Left lung (tissue), 14 donors: ENCODE results near the gene PCDHB10. TPM values are rescaled to one million over a fixed set of nuclear protein-coding genes. Genes with fewer than 3 reads are reported as not detected.
"Not testable (repeated sequence)": the region's sequence is repeated elsewhere in the genome, so short reads cannot be mapped to it uniquely, and the experiment has no call there.

ENCODE experiments used
- ATAC-seq: fragments of 200-7000 bp; cut with Tn5 transposase; one replicate; pipeline ENCODE4 v1.9.1; 2020; ENCODE audit warnings: moderate library complexity
- DNase-seq, 4 donors: peaks; one replicate each; pipeline ENCODE4 v3.0.0-alpha.2; 2013 to 2020
- H3K27ac ChIP-seq, 2 donors: fragments of 200-600 bp; sonication (generic) in 1 of 2; one replicate each; pipeline versions ENCODE4 v1.5.0 to v1.8.0; 2020 to 2021
- H3K27me3 ChIP-seq, 2 donors: fragments of 200-600 bp; sonication (generic) in 1 of 2; one replicate each; pipeline versions ENCODE4 v1.5.0 to v1.8.0; 2020 to 2021
- H3K36me3 ChIP-seq, 2 donors: fragments of 200-600 bp; sonication (generic) in 1 of 2; one replicate each; pipeline versions ENCODE4 v1.5.0 to v1.8.0; 2020 to 2021
- H3K4me1 ChIP-seq, 2 donors: fragments of 200-600 bp; one replicate each; pipeline ENCODE4 v1.8.0; 2021
- H3K4me3 ChIP-seq, 2 donors: fragments of 200-600 bp; sonication (generic) in 1 of 2; one replicate each; pipeline versions ENCODE4 v1.5.0 to v1.8.0; 2020 to 2021; ENCODE audit warnings: mild to moderate bottlenecking in 1 of 2
- H3K9me3 ChIP-seq, 2 donors: fragments of 200-600 bp; sonication (generic) in 1 of 2; one replicate each; pipeline versions ENCODE4 v1.5.0 to v1.8.0; 2020 to 2021
- CTCF ChIP-seq, 2 donors: fragments of 200-600 bp; sonication (generic) in 1 of 2; IDR thresholded peaks; one replicate each; pipeline versions ENCODE4 v1.5.0 to v1.8.0; 2021; ENCODE audit warnings: antibody characterized with exemption in 2 of 2
- intact Hi-C, 2 donors: fragments of 100-400 bp; cut with DNase I; formaldehyde crosslinking; loops; one replicate each; pipeline versions ENCODE4 v1.11.2 to v1.14.2; 2022
- long read RNA-seq, 12 donors: library from polyadenylated mRNA in 2 of 12; unstranded in 2 of 12; transcript quantifications; one replicate each; pipeline ENCODE4 v2.0.0 and lab custom pipeline, GENCODE V29; 2019 to 2026
- polyA plus RNA-seq, 6 donors: library from polyadenylated mRNA; unstranded; fragments of 120-200 nt; gene quantifications; one replicate each; pipeline ENCODE4 v1.2.1, GENCODE V29; 2013; ENCODE audit not compliant: insufficient read length in 6 of 6
- total RNA-seq, 2 donors: library from RNA; stranded (reverse); fragmentation: NEBNext Ultra II Directional; extraction: Animal tissue kit (Norgen Biotek cat#: 25700); gene quantifications; one replicate each; pipeline ENCODE4 v1.2.1, GENCODE V29; 2021
- donor health status: DM: no; HTN: yes; CAD: no.
- donor health status: DM: no; HTN: no; CAD: no.

Gene PCDHB10
- total RNA-seq: 1 to 10 TPM; 1.5 to 2.0 TPM
- polyA plus RNA-seq: 1 to 10 TPM; 5.8 to 6.9 (median 6.2) TPM
- long read RNA-seq, donor 1, partial matches to known transcripts: 0 of 4 reads
- long read RNA-seq, donor 1, other reads (novel, unspliced or antisense): 0 of 4 reads
- long read RNA-seq, donor 2, transcript PCDHB10-201 (1 exons, 3,290 nt): major isoform, 12 of 12 reads
- long read RNA-seq, donor 2, partial matches to known transcripts: 0 of 12 reads
- long read RNA-seq, donor 2, other reads (novel, unspliced or antisense): 0 of 12 reads
- long read RNA-seq, donor 3, transcript PCDHB10-201 (1 exons, 3,290 nt): major isoform, 5 of 5 reads
- long read RNA-seq, donor 3, partial matches to known transcripts: 0 of 5 reads
- long read RNA-seq, donor 3, other reads (novel, unspliced or antisense): 0 of 5 reads
- long read RNA-seq, donor 4: 0 reads
- long read RNA-seq, donor 5, partial matches to known transcripts: 0 of 4 reads
- long read RNA-seq, donor 5, other reads (novel, unspliced or antisense): 0 of 4 reads
- long read RNA-seq, donor 6, transcript PCDHB10-201 (1 exons, 3,290 nt): major isoform, 5 of 5 reads
- long read RNA-seq, donor 6, partial matches to known transcripts: 0 of 5 reads
- long read RNA-seq, donor 6, other reads (novel, unspliced or antisense): 0 of 5 reads
- long read RNA-seq, donor 7, partial matches to known transcripts: 0 of 3 reads
- long read RNA-seq, donor 7, other reads (novel, unspliced or antisense): 0 of 3 reads
- long read RNA-seq, donor 8, transcript PCDHB10-201 (1 exons, 3,290 nt): major isoform, 9 of 9 reads
- long read RNA-seq, donor 8, partial matches to known transcripts: 0 of 9 reads
- long read RNA-seq, donor 8, other reads (novel, unspliced or antisense): 0 of 9 reads
- long read RNA-seq, donor 9: 0 reads
- long read RNA-seq, donor 10: 0 reads
- long read RNA-seq, donor 11, transcript PCDHB10-201 (1 exons, 3,290 nt): major isoform, 15 of 15 reads
- long read RNA-seq, donor 11, partial matches to known transcripts: 0 of 15 reads
- long read RNA-seq, donor 11, other reads (novel, unspliced or antisense): 0 of 15 reads
- long read RNA-seq, donor 12, transcript PCDHB10-201 (1 exons, 3,290 nt): major isoform, 9 of 9 reads
- long read RNA-seq, donor 12, partial matches to known transcripts: 0 of 9 reads
- long read RNA-seq, donor 12, other reads (novel, unspliced or antisense): 0 of 9 reads

- Histone ChIP-seq H3K9me3 (peaks cover 0 to 72% of the 10 kb centered on the region in 2 donors), H3K27ac (no peak within 1 kb of the TSS), H3K27me3 (peaks cover 3 to 38% of the 10 kb centered on the region in 2 donors), H3K4me3 (no peak within 1 kb of the TSS), H3K4me1 (no peaks in the 10 kb centered on the region), H3K36me3 (no peaks in the 10 kb centered on the region)
- no peak for ATAC-seq
- intact Hi-C loops: no loop called here
- peak in 1 of 4 donors; percentile 29 for DNase-seq
- TF ChIP-seq CTCF (IDR thresholded peaks at IDR 0.05): peak in 1 of 2 donors; percentile 13
These were observed at the start of gene PCDHB10 for GRCh38 chr5:141192110-141192725. PCDHB10 (plus strand) TSS chr5:141192353; CDS start chr5:141192553, 200 bp downstream.

GRCh38 chr5:141149812-141150211 is 42.3 kb upstream of the PCDHB10 start, which contains the start of gene PCDHB6:
PCDHB6 (plus strand) TSS chr5:141150057; CDS start chr5:141150258, 201 bp downstream.
- no peak for TF ChIP-seq CTCF (IDR thresholded peaks at IDR 0.05)
- no peak within 1 kb of the TSS for H3K27ac ChIP-seq
- peaks cover 0 to 19% of the 10 kb centered on the region in 2 donors for H3K27me3 ChIP-seq
- ATAC-seq (no peak), DNase-seq (peak in 1 of 4 donors; percentile 10)
- no peaks in the 10 kb centered on the region for H3K4me1 ChIP-seq
- intact Hi-C loops: no loop called here
- peaks cover 0 to 64% of the 10 kb centered on the region in 2 donors for H3K9me3 ChIP-seq
- no peak within 1 kb of the TSS for H3K4me3 ChIP-seq
- no peaks in the 10 kb centered on the region for H3K36me3 ChIP-seq

- H3K27ac ChIP-seq: no peak overlapping the region
- no peak overlapping the region for H3K4me3 ChIP-seq
- H3K27me3 ChIP-seq: peaks cover 0 to 19% of the 10 kb centered on the region in 2 donors
- no peaks in the 10 kb centered on the region for H3K36me3 ChIP-seq
- intact Hi-C loops: no loop called here
- DNase-seq (no peak), ATAC-seq (no peak)
- H3K9me3 ChIP-seq: peaks cover 0 to 67% of the 10 kb centered on the region in 2 donors
- no peaks in the 10 kb centered on the region for H3K4me1 ChIP-seq
- TF ChIP-seq CTCF (IDR thresholded peaks at IDR 0.05): no peak
These were observed 41.7 kb upstream of the PCDHB10 start for GRCh38 chr5:141150224-141150992.

- H3K27me3 ChIP-seq: peaks cover 0 to 24% of the 10 kb centered on the region in 2 donors
- no peaks in the 10 kb centered on the region for H3K36me3 ChIP-seq
- H3K27ac ChIP-seq: no peak overlapping the region
- no peak for TF ChIP-seq CTCF (IDR thresholded peaks at IDR 0.05)
- H3K4me3 ChIP-seq: no peak overlapping the region
- peaks cover 0 to 72% of the 10 kb centered on the region in 2 donors for H3K9me3 ChIP-seq
- DNase-seq: no peak
- no peak for ATAC-seq
- intact Hi-C loops: no loop called here
- H3K4me1 ChIP-seq: no peaks in the 10 kb centered on the region
These were observed 41.2 kb upstream of the PCDHB10 start for GRCh38 chr5:141150993-141151325.

- not testable (repeated sequence) for DNase-seq
These were observed 40.5 kb upstream of the PCDHB10 start for GRCh38 chr5:141151632-141152031.

GRCh38 chr5:141152096-141152495 is 40.1 kb upstream of the PCDHB10 start:
- intact Hi-C loops, H3K4me1 ChIP-seq, H3K4me3 ChIP-seq, ATAC-seq, DNase-seq, H3K27ac ChIP-seq, H3K36me3 ChIP-seq: not testable (repeated sequence)
- H3K27me3 ChIP-seq: peaks cover 0 to 36% of the 10 kb centered on the region in 2 donors
- H3K9me3 ChIP-seq: peaks cover 0 to 83% of the 10 kb centered on the region in 2 donors

More at GRCh38 chr5:141151632-141152031, 40.5 kb upstream of the PCDHB10 start:
- H3K27ac ChIP-seq, intact Hi-C loops, H3K36me3 ChIP-seq, H3K4me1 ChIP-seq, ATAC-seq, H3K4me3 ChIP-seq: not testable (repeated sequence)
- Histone ChIP-seq H3K9me3 (peaks cover 0 to 79% of the 10 kb centered on the region in 2 donors), H3K27me3 (peaks cover 0 to 31% of the 10 kb centered on the region in 2 donors)
